GM18861 (cell line): Measurements from ENCODE around the gene CEP112.

Source experiments
- ATAC-seq: cut with Tn5 transposase; IDR thresholded peaks from one replicate; pipeline ENCODE4 v1.9.1; 2021; ENCODE audit not compliant: unreplicated experiment

The CEP112 gene

DNA sequence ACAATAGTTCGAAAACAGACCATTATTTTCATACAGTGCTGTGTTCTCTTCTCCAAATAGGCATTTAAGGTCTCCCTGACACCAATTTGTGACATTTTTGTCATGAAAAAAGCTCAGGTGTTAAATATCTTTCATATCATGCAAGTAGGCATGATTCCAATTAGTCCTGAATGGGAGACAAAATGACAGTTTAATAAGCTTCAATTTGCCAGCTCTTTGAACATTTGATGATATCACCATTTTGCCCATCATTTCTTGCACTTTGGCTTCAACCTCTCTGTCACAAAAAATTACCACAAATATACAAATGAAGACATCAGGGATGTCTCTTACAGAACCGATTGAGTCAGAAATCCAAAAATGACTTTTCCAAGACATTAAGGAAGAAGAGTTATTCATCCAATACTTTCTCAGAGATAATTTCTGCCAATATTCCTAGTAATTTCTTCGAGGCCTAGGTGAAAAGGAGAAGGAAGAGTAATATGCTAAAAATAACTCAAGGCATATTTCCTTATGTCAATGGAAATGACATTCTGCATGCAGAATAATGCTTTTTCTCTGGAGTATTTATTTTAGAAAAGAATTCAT is 298.1 kb downstream of the CEP112 start:
- no peak for ATAC-seq

DNA sequence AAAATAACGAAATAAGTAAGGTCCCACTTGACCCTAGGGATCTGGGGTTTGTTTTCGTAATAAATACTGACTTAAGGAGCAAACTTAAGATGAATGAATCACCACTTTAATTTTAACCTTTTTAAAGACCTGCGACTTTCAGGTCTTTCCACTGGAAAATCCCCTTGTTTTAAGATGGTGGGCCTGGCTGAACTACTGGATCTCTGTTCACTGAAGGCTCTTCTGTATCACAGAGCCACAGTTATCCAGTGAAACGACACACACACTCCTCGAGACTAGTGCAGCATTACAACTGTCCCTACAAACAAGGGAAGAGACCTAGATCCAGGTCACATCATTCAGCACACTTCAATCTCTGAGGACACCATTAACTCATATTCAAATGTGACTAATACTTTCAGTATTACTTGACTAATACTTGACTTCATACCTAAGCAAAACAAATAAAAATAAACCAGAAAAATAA is 299.0 kb downstream of the CEP112 start:
- peak; percentile 73 for ATAC-seq

DNA sequence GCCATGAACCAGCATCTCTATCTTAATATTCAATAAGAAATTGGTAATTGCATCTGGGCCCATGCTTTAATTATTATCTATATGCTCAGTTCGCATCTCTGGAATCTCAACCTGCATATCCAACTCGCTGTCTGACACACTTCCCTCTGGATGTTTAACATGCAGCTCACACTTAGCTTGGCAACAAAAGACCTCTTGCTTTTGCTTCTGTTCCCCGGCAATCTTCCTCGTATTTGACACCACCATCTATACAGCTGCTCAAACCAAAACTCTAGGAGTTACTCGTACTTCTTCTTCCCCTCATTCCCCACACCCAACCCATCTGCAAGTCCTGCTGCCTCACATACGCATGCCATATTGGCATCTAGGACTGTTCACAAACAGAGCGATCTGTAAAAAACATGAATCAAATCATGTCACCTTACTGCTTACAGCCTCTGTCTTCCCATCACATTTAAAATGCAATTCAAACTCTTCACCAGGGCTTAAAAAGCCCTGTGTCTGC is 300.6 kb downstream of the CEP112 start:
- ATAC-seq: no peak

DNA sequence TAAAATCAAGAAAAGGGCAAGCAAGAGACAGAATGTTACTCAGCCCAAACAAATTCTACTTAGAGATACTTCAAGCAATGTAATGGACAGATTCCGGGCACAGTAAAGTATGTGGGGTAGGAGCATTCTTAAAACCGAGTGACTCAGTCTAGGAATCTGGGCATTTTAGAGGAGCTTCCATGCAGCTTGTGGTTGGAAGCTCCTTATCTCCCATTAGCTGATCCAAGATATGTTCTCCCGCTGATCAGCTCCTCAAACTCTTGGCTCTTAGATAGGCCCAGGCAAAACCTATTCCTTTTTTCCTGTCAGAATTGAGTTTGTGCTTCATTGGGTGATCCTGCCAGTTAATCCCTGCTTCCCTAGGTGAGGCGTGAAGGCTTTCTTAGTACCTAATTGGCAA is 303.3 kb downstream of the CEP112 start:
- no peak for ATAC-seq

DNA sequence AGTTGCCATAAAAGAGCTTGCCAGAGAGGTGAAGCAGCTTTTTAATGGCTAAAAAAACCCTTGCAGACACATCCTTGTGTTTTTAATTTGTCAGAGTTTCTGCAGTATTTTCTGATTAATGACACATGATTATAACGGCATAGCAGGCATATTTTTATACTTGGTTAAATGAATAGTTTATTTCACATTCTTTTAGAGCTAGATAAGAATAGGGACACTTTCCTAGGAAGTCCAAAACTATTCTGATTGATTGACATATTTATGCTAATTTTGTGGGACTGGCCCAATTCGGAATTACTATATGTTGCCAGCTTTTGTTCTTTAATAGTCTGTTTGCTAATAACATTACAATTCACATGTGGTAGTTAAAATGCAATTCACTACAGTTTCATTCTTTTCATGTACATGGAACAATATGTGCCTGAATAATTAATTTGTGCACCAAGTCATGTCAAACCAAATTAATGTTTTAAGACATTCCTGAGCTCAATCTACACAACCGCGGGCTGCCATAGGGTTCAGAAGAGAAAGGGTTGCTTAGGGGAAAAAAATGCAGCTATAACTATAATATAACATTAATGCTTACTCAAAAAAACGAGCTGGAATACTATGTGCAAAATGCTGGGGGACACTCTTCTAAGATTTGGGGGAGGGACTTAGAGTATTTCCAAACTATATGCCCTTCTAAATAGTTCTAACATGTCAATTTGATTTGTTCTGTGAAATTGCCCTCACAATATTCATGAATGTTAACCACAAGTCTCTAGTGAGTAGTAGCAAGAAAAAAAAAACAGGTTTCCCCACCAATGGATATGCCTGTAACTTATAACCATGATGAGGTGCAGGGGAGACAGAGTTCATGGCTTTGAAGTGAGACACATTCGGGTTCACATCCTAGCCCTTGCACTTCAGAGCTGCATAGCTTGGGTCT is 305.4 kb downstream of the CEP112 start:
- ATAC-seq: no peak

DNA sequence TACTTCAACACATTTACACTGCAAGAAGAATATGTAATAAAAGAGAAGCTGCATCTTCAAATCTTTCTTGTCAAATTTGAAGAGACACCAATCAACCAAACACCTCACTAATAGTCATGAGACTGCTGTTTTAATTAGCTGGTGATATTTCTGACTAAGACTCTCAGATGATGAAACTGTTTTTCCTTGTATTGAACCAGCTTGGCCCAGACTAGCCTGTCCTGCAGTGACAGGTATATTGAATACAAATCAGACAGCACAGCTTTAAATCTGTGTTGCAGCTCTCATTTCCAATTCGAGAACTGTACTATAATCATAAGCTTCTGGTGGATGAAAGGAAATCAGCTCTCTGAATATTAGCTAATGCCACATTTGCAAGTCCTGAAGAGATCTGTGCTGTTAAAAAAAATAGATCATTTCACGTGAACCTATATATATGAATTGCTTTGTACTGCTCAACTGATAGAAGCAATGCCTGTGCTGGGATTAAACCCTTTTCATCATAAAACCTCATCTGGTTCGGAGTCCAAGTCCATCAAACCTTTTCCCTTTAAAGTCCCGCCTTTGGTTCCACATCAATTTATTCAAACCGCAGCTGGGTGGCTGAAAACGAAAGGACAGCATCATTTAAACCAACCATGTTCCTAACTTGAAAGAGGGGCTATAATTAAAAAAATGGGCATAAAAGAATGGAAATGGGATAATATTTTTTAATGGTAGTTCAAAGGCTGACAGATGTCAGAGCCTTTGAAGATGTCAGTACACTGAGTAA is 306.2 kb downstream of the CEP112 start:
- ATAC-seq: no peak

DNA sequence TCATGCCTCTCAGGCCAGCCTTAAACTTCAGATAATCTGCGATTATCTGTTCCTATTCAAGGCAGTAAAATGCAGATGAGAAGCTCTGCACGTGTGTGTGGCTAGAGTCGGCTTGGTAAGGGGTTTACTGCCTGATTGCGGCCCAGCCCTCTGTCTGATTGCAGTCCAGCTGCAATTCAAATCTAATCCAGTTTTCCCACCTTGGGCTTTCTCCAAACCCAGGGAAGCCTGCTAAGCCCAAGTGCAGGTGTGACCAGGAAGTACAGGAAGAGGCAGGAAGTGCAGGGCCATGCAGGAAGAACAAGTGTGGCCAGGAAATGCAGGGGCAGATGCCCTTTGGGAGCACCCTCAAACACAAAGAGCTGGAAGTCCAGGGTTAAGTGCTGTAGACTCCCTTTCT is 314.9 kb downstream of the CEP112 start:
- no peak for ATAC-seq

DNA sequence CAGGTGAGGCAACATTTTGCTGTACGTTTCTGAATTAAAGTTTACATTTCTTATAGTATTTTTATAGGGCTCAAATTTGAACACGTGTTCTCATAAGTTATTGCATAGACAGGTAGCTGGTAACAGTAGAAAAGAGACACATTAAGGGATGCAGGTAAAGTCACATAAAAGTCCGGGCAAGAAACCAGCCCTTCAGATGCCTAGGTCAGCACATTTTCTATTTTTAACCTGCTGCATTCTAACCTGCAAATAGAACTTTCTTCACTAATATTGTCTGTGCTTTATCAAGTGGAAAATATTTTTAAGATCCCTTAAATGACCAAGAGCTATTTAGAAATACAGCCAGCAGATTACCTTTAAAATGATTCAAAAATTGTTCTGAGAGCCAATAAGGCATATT is 323.1 kb downstream of the CEP112 start:
- ATAC-seq: no peak

DNA sequence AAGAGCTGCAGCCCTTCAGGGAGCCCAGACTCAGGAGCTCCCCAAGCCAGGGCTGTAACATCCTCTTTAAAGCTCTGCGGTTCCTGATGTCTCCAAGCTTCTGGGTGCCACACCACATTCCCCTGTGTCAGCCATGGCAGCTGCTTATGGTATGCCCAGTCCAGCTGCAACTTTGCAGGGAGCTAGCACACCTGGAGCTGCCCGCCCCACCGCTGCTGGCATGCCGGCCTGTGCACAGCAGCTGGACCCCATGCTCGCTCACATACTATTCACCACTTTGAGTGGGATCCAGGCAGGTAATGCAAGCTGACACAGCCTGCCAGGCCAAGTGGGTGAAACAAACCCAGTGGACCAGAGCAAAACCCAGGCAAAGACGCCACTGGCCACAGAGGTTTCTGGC is 324.9 kb downstream of the CEP112 start:
- no peak for ATAC-seq

DNA sequence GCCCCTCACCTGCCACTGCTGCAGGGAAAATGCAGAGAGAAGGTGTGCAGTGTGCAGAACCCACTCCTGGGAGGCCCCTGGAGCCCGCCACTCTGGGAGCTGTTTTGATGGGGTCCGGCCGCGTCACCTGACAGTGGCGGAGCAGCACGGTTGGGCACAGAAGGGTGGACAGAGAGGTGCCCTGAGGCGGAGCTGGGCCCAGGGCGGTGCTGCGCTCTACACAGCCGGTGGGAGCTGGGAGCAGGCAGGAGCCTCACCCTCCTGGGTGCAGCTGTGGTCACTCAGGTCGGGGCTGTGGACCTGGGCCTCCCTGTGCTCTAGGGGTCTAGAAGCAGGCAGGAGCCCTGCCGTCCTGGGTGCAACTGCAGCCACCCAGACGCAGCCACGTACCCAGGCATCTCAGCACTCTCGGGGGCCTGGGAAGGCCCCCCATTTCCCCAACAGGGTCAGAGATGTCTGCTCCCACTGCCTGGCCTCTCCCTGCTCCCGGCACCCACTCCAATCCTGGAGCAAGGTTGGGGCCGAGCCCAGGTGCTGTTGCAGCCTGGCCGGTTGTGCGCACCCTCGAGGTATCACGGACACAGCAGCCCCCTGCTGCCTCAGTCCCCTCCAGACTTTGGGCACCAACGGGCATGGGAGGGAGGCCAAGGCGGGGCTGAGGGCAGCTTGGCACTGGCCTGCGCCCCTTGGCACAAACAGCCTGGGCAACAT is 326.1 kb downstream of the CEP112 start:
- no peak for ATAC-seq

DNA sequence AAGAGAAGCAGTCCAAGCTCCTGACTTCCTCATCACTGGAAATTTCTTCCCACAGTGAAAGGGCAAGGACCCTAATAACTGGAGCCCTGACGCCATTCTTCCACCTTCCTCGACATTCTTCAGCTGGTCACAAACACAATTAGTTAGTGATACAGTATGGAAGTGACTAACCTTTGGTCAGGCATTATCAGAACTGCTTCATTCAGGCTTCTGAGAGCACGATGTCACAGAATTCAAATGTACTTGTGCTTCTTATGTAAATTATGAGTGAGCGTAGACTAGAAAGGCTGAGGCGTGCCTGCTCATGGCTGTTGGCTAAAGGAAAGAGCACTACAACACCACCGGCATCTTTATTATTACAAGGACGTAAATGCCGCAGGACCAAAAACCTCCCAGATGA is 327.5 kb downstream of the CEP112 start:
- no peak for ATAC-seq

DNA sequence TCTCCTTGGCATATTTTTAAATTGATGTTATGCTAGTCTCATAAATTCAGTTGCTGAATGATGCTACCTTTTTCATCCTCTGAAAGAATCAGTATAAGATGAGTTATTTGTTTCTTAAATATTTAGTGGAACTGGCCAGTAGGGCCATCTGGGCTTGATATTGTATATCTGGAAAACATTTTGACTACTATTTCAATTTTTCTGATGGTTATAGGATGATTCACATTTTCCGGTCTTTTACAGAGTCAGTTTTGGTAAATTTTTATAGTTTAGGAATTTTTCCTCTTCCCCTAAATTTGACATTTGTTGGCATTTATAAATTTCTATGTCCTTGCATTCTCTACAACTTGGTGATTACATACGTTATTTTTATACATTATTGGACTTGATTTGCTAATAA is 334.2 kb downstream of the CEP112 start:
- ATAC-seq: no peak

DNA sequence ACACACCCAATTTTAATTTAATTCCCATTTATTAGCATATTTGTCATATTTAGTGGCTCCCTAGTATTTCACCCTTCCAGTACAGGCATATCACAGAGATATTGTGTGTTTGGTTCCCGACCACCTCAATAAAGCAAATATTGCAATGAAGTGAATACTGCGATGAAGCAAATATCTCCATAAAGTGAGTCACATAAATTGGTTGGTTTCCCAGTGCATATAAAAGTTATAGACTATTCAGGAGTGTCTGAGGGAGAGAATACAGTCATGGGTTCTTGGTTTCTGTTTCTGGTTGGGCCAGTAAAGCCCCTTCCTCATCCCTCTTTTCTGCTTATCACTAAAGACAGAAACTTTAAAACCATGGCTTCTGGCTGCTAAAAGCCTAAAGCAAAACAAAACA is 335.1 kb downstream of the CEP112 start:
- ATAC-seq: no peak

DNA sequence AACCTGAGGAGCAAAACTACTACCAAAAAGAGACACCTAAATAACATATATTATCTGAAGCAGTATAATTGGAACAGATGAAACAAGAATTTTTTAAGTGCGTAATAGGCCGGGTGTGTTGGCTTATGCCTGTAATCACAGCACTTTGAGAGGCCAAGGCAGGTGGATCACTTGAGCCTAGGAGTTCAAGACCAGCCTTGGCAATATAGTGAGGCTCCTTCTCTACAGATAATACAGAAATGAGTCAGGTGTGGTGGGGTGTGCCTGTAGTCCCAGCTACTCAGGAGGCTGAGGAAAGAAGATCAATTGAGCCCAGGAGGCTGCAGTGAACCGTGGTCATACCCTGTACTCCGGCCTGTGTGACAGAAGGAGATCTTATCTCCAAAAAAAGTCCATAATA is 336.3 kb downstream of the CEP112 start:
- no peak for ATAC-seq

DNA sequence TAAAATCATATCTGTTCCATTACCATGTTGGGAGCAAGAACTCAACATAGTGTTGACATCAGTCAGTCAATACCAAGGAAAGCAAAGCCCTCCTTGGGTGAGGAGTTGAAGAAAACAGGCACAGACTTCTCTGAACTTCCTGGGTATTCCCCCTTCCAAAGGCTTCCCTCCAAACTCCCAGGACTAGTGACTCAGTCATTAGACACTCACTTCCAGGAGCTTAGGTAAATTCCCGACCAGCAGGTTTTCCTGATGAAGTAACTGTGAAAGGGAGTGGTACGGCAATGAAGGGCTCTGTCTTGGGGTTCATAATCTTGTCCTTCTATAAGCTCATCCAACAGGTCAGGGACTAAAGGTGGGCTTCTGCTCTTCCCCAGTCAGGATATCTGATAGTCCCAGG is 336.7 kb downstream of the CEP112 start:
- no peak for ATAC-seq

DNA sequence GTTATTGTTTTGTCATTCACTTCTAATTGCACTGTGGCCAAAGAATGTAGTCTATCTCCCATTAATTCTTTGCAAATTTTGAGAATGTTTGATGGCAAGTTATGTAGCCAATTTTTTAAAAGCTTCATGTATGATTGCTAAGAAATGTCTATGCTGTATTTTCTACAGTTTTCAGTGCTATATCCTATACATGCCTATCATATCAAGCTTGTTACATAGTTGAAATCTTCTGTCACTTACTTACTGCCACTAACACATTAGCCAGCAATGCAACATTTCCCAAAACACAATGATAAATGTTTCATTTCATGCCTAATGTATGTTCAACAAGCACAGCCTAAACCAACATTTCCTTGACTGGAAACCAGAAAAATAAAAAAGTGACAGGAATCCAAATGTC is 338.1 kb downstream of the CEP112 start:
- ATAC-seq: no peak

DNA sequence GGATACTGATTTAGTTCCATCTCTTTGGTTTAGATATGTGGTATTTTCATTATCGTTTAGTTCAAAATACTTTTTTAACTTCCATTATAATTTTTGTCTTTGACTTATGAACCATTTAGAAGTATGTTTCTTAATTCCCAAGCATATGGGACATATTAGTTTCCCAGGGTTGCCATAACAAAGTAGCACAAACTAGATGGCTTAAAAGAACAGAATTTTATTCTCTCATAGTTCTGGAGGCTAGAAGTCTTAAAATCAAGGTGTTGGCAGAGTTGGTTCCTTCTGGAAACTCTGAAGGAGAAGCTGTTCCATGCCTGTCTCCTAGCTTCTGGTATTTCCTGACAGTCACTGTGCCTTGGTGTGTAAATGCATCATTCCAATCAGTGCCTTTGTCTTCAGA is 339.0 kb downstream of the CEP112 start:
- ATAC-seq: no peak

DNA sequence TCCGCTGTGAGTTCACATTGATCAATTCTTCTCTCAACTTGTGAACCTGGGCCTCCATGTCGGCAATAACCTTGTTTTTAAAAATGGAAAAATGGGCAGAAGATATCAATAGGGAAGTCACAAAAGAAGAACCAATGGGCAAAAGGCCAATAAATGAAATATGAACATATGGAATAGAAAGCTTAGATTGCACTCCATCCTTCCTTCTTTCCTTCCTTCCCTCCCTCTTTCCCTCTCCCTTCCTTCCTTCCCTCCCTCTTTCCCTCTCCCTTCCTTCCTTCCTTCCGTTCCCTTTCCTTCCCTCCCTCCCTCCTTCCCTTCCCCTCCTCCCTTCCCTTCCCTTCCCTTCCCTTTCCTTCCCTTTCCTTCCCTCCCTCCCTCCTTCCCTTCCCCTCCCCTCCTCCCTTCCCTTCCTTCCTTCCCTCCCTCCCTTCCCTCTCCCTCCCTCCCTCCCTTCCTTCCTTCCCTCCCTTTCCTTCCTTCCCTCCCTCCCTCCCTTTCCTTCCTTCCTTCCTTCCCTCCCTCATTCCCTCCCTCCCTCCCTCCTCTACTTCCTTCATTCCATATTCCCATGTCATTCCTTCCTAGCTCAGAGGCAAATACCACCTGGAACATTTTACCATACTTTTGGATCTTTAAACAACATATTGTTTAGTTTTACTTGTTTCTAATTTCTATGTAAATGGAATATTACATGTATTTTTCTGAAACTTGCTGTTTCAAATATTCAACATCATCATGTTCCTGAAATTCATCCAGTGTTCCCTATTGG is 339.8 kb downstream of the CEP112 start:
- no peak for ATAC-seq

DNA sequence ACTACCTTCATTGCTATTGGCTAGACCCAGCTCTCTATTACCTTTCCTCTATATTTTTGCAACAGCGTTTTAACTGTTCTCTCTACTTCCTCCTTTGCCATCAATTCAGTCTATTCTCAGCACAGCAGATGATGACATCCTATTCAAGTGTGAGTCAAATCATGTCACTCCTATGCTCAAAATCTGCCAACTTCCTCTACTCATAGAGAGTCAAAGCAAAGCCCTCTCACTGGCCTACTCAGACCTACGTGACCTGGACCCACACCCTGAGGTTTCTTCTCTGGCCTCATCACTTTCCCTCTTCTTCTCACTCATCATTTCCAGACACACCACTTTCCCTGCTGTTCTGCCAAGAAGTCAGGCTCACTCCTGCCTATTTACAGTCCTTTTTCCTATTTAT is 341.4 kb downstream of the CEP112 start:
- no peak for ATAC-seq

DNA sequence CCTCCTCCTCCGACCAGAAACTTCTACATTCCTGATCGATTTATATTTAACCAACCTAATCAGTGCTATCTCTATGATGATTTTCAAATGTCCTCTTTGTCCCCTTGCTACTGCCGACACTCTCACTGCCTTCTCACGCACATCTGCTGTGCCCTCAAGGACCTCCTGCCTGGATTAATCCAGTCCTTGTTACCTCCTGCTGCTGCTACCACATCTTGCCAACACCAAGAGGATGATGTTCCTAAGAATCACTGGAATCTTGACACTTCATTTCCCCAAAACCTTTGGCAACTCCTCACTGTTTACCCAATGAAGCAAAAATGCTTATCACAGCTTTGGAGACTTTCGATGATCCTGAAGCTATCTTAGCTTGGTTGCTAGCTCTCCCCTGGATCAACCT is 343.2 kb downstream of the CEP112 start:
- ATAC-seq: no peak
